GM23248 (cell line): ENCODE measurements around the gene IBSP.

Experiments used
- EZH2 ChIP-seq: fragments of 200-600 bp; sonication (generic); IDR thresholded peaks from 2 replicates; pipeline ENCODE4 v1.6.1; 2018; ENCODE audit warnings: antibody characterized with exemption, mild to moderate bottlenecking; ENCODE audit not compliant: insufficient read depth, poor library complexity, severe bottlenecking
- EZH2phosphoT487 ChIP-seq: fragments of 200-600 bp; sonication (generic); IDR thresholded peaks from 2 replicates; pipeline ENCODE4 v1.6.1; 2018; ENCODE audit warnings: antibody characterized with exemption, moderate library complexity, mild to moderate bottlenecking, low read depth; ENCODE audit not compliant: insufficient read depth

- TF ChIP-seq EZH2 = no peak
- TF ChIP-seq EZH2phosphoT487 = no peak
These were observed 23.8 kb downstream of the IBSP start for GRCh38 chr4:87823200-87823599.
